GM18499 (cell line): ENCODE results near the gene GOSR2.
"Not testable (repeated sequence)": the region's sequence is repeated elsewhere in the genome, so short reads cannot be mapped to it uniquely, and the experiment has no call there.

ENCODE experiments used
- ATAC-seq: cut with Tn5 transposase; IDR thresholded peaks from one replicate; pipeline ENCODE4 v1.9.1; 2021; ENCODE audit warnings: moderate number of reproducible peaks; ENCODE audit not compliant: insufficient read depth, unreplicated experiment

GOSR2 gene

DNA sequence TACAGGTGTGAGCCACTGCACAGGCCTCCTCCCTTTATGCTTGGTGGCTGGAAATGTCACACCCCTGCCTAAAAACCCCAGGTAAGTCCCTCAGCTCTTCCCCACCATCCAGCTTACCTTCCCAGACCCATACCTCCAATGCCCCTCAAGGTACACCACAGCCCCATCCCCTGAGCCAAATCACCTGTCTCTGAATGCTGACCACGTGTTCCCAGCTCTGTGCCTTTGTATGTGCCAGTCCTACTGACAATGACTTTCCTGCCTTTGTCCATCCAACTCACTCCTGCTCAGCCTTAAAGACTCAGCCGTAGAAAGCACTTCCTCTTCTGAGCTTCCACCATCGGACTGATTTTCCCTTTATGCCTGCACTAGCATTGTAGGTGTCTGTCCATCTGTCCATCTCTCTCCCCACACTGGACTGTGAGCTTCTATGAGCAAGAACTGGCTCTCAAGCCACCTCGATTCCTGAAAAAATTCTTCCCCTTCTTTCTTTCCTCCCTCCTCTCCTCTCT, 30.7 kb upstream of the GOSR2 start:
- ATAC-seq = no peak

DNA sequence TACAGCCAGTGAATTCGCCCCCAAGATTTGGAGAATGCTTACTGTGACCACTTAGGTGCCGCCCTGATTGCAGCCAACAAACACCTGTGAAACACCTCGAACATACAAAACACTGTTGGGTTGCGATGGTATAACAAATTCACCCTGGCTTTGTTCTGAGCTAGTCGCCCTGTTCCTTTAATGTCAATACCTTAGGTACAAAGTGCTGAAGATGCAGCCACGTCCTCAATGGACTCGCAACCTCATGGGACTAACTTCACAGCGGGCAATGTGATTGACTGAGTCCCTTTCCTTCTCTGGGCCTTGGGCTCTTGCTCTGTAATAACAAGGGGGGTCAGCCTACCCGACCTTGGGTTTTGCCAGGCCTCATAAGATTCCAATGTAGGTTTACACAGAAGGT, 28.9 kb upstream of the GOSR2 start:
- ATAC-seq = no peak

DNA sequence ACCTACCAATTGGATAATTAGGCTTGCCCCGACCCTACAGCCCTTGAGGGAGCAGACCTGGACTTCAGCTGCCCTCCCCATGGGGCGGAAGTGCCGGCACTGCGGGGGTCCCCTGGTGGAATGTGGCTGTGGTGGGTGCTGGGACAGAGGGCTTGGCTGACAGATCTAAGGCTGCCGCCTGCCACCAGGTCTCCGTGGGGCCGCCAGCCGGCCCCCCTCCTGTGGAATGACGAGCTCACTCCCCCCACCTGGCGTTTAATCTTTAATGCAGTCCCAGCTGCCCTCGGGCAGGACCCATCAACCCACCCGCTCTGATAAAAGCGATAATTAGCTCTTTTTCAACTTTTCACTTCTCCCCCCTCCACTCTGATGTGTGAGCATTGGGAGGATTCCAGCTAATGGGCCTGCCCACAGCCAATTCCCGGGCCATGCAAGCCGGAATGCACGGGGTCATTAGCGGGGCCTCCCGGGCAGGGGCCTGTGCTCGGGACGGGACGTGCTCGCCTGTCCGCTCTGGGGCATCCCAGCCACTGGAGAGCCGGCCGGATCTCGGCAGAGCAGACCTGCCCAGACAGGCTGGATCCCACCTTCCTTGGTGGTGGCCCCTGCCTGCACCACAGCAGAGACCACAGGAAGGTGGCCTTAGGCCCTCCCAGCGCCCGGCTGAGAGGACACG, 28.3 kb upstream of the GOSR2 start:
- no peak for ATAC-seq

DNA sequence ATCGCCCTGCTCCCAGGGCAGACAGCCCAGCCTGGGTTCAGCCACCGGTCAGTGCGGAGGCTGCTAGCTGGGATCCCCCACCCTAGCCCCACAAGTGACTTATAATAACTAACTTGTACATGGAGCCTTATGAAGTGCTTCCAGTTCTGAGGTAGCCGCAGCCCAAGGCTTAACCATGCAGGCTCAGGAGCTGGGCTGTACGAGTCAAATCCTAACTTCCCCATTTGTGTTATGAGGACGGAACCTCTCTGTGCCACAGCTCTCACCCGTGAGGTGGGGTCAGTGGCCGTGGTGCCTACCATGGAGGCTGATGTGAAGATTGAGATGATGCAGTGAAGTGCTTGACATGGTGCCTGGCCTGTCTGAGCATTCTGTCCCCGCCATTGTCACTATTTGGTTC, 27.8 kb upstream of the GOSR2 start:
- ATAC-seq = no peak

DNA sequence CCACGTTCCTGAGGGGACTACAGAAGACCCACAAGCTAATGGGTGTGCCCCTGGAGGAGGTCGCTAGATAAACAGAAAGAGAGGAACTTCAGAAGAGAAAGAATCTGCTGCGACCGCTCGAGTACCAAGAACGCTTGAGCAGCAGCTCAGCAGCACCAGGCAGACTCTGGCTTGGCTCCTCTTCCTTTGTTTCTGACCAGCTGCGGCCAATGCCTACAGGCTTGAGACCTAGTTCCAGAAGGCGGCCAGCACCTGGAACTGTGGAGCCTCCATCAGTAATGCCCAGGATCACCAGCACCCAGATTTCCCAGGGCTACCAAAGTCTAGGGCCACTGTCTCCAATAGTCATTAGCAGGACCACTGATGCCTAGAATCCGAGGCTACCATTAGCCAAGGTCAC, 26.0 kb upstream of the GOSR2 start:
- ATAC-seq = no peak

DNA sequence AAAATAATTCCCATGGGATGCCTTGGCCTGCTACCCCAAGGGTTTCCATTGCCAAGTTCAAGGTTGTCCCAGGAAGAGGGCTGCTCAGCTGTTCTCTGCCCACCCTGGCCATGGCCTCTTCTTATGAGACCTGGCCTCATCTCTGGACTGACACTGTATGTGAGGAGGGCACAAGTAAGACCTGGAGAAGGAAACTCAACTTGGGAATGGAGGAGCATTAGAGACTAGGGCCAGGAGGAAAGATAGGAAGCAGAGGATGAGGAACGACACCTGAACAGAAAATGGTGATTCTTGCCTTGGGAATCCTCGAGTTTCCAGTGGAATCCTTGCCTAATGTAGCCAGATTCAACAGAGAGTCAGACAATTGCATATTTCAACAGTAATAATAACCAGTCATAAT, 24.6 kb upstream of the GOSR2 start:
- no peak for ATAC-seq

DNA sequence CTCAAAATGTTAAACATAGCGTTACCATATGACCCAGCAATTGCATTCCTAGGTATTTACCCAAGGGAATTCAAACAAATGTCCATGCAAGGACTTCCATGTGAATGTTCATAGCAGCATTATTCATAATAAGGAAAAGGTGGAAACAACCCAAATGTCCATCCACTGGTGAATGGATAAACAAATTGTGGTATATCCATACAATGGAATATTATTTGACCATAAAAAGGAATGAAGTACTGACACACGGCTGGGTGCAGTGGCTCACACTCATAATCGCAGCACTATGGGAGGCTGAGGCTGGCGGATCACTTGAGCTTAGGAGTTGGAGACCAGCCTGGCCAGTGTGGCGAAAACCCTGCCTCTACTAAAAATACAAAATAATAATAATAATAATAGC, 24.1 kb upstream of the GOSR2 start:
- ATAC-seq = no peak

DNA sequence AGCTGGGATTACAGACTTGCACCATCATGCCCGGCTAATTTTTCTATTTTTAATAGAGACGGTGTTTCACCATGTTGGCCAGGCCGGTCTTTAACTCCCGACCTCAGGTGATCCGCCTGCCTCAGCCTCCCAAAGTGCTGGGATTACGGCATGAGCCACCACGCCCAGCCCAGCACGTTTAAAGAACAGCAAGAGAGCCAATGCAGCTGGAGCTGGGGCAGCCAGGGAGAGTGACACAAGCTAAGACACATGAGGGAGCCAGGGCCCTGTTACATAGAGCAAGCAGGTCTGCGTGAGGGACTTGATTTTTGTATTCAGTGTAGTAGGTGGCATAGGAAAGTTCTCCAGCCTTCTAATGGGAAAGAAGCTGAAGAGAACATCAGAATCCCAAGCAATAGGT, 21.7 kb upstream of the GOSR2 start:
- ATAC-seq = no peak

DNA sequence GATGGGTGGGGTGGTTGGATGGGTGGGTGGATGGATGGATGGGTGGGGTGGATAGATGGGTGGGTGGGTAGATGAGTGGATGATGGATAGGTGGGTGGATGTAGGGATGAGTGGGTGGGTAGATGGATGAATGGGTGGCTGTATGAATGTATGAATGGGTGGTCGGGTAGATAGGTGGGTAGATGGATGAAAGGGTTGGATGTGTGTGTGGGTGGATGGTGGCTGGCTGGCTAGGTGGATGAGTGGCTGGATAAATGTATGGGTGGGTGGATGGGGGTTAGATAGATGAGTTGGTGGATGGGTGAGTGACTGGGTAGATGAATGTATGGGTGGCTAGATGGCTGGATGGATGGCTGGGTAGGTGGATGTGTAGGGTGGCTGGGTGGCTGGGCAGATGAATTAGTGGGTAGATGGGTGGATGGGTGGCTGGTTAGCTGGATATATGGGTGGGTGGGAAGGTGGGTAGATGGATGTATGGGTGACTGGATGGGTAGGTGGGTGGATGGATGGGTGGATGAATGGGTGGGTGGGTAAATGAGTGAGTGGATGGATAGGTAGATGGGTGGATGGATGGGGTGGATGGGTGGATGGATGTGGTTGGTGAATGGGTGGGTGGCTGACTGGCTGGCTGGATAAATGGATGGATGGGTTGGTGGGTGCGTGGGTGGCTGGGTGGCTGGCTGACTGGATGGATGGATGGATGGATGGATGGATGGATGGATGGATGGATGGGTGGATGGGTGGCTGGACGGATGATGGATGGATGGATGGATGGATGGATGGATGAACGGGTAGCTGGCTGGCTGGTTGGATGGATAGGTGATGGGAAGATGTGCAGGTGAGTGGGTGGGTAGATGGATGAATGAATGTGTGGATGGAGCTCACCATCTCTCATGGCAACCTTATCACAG, 18.9 kb upstream of the GOSR2 start:
- no peak for ATAC-seq

DNA sequence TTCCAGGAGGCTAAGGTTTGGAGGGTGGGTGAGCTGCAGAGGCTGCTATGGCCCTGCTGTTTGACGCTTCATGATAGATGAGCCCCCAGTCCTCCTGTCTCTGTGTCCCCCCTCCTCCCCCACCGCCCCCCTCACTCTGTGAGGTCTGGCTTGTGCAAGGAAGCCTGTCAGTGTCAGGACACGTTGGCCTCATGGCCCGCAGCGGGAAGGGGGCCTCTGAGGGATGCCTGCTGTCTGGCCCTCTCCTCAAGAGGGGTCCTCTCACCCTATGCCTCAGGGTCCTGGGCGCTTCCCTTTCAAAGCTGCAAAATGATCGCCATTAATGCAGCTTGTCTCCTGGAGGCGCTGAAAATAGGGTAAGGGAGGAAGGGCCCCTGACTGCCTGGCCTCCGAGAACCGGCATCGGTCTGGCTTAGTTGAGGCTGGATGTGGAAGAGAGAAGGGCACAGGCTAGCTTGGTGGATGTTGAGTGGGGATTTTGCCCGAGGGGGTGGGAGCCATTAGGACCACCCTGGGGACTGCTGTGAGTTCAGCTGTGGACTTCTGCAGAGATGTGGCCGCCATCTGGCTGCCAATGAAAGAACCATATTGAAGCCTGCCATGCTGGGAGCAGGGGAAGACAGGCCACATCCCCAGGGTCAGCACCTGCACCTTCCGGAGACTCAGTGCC, 14.8 kb upstream of the GOSR2 start:
- ATAC-seq = no peak

DNA sequence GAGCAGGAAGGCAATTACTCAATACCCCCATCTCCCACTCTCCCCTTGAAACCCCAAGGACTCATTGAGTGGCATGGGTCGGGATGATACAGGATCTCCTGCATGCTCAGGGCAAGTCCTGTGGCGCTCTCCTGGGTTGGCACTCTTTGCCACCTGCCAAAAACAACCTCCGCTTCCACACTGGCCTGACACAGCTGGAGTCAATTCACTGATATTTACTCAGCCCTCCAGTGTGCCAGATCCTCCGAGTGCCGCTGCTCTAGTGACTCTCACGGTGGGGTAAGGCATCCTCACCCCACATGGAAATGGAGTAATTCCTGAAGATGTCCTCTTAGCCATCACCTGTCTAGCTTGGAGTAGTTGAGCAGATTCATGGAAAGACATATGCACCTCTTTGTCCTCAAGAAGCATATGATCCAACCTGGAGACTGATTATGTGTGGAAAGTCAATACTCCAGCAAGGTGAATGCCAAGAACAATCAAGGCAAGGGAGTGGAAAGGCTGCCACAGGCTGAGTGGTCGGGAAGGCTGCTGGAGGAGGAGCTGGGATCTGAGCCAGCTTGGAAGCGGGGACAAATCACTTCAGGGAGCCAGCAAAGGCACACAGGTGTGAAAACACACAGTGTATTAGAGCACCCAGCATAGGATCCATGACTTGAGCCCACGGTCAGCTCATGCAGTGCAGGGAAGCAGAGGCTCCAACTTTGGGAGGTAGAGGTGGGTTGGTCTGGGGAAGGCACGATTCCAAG, 12.6 kb upstream of the GOSR2 start:
- ATAC-seq = no peak

DNA sequence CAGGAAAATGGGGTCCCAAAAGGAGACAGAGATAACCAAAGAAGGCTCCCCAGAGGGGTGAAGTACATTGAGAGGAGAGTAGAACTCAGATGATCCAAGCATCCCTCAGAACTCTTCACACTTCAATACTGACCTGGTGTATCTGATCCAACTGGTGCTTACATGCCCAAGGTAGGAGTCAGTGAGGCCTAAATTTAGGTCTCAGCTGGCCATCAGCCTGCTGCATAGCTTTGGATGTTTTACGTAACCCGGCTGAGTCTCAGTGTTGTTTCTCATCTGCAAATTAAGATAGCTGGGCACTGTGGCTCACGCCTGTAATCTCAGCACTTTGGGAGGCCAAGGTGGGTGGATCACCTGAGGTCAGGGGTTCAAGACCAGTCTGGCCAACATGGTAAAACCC, 11.6 kb upstream of the GOSR2 start:
- no peak for ATAC-seq

DNA sequence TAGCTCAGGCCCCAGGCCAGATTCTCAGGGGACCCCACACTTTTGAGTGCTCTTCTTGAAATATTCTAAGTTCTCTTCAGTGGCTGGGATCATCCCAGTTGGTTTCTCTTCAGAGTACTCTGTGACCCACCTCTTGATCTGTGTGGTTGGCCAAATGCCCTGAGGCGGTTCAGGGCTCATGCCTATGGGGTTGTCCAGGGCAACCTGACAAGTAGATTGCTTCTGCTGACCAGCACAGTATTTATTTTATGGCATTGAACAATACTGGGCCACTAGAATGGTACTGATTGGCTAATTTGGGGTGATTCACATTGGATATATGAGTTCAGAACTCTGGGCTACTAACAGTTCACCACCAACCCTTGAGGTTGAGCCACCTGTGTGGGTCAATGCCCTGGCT, 7.4 kb upstream of the GOSR2 start:
- ATAC-seq = no peak

DNA sequence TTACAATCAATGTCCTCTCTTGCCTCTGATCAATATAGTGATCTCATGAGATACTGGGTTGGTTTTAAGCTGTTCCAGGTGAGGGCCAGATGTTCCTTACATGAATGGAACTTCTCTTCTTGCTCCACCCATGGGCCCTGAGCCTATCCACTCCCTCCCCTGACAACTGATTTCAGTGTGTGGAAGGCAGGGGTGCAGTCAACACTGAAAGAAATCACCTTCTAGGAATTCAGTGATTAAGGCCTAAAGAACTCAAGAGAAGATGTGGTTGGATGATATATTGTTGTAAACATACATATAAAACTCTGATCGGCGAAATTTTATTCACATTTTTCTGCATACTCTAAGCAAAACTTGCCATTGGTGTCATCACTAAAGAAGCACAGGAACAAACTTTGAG, 6.7 kb upstream of the GOSR2 start:
- no peak for ATAC-seq

DNA sequence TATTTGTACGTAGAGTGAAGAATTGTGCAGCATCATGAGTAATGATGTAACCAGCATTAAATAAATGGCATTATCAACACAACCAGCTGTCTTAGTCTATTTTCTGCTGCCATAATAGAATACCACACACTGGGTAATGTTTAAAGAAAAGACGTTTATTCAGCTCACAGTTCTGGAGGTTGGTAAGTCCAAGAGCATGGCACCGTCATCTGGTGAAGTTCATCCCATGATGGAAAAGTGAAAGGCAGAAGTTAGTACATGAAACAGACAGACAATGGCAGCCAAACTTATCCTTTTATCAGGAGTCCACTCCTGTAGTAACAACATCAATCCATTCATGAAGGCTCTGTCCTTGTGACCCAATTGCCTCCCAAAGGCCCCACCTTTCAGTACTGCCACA, 6.3 kb upstream of the GOSR2 start:
- ATAC-seq = no peak

DNA sequence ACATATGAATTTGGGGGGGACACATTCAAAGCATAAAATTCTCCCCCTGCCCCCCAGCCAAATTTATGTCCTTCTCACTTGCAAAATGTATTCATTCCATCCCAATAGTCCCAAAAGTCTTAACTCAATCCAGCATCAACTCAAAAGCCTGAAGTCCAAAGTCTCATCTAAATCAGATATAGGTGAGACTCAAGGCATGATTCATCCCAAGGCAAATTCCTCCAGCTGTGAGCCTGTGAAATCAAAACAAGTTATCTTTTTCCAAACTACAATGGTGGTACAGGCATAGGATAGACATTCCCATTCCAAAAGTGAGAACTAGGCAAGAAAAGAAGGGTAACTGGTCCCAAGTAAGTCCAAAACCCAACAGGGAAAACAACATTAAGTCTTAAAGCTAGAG, 5.9 kb upstream of the GOSR2 start:
- no peak for ATAC-seq

DNA sequence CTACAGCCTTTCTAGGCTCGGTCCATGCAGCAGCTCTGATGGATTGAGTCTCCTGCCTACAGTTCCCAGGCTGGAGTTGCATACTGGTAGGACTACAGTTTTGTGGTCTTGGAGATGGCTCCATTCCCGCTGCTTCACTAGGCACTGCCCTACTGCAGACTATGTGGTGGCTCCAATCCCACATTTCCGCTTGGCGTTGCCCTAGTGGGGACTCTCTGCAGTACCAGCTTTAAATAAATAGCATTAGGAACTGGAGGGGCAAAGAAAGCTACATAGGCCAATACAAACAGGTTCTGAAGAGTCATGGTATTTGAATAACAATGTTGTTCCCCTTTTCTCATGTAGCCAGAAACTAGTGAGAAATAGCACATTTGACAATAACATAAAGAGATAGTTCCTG, 5.4 kb upstream of the GOSR2 start:
- no peak for ATAC-seq

DNA sequence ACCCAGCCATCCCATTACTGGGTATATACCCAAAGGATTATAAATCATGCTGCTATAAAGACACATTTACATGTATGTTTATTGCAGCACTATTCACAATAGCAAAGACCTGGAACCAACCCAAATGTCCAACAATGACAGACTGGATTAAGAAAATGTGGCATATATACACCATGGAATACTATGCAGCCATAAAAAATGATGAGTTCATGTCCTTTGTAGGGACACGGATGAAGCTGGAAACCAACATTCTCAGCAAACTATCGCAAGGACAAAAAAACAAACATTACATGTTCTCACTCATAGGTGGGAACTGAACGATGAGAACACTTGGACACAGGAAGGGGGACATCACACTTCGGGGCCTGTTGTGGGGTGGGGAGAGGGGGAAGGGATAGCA, 998 bp upstream of the GOSR2 start:
- not testable (repeated sequence) for ATAC-seq

DNA sequence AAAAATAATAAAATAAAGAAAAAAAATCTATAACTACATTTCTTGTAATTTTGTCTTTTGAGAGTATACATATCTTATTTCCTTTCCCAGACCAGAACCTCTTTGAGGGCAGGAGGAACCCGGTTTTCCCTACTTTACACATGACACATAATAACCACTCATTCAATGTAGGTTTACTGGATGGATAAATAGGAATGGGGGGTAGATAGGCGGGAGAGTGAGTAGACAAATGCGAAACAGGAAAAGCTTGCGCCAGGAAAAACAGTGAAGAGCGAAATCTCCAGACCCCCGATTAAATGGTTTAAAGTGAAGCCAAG, 515 bp upstream of the GOSR2 start:
- no peak for ATAC-seq

DNA sequence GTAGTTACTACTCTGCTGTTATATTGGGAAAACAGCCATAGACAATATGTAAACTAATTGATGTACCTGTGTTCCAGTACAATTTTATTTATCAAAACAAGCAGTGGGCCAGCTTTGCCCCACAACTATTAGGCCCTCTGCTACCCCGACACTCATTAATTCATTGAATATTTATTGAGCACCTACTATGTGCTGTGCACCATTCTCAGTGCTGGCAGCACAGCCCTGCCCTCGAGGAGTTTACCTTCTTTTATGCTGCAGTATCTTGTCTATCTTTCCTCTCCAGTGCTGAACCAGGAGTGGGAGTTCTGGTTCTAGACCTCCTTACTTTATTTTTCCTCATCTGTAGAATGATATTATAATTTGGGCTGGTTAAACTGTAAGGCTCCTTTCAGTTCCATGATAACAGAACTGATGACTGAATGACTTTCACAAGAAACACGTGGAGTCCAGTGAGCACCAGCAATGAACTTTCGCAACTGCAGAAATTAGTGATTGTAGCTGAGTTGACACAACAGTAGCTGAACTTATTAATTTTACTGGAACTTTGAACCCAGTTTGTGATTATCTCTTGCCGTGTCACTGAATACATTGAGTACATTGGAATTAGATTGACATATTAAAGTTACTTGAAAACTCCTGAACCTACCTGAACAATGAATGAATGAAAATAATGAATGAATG, 2.4 kb downstream of the GOSR2 start:
- ATAC-seq = no peak
